RWPE2 (cell line): ENCODE measurements around the gene PGA4.

ENCODE experiments used
- ATAC-seq: fragments of 200-7000 bp; cut with Tn5 transposase; 3 replicates; pipeline ENCODE4 v1.9.1; 2021; ENCODE audit warnings: low read depth
- DNase-seq: peaks from one replicate; pipeline ENCODE4 v3.0.0-alpha.2; 2020; ENCODE audit warnings: low spot score
- H3K27ac ChIP-seq: fragments of 450-650 bp; 2 replicates; pipeline ENCODE4 v1.5.1; 2017; ENCODE audit warnings: mild to moderate bottlenecking; ENCODE audit not compliant: poor library complexity, severe bottlenecking
- H3K27me3 ChIP-seq: fragments of 250-450 bp; sonication (Bioruptor Pico); 2 replicates; pipeline ENCODE4 v1.5.1; 2021; ENCODE audit warnings: mild to moderate bottlenecking, moderate library complexity; ENCODE audit not compliant: insufficient read depth, poor library complexity, severe bottlenecking
- H3K36me3 ChIP-seq: fragments of 250-450 bp; sonication (Bioruptor Pico); 2 replicates; pipeline ENCODE4 v1.5.1; 2020; ENCODE audit warnings: low read depth, mild to moderate bottlenecking, moderate library complexity
- H3K4me1 ChIP-seq: fragments of 250-450 bp; sonication (Bioruptor Pico); 2 replicates; pipeline ENCODE4 v1.5.1; 2021; ENCODE audit warnings: mild to moderate bottlenecking, moderate library complexity; ENCODE audit not compliant: insufficient read depth, poor library complexity, severe bottlenecking
- H3K4me3 ChIP-seq: fragments of 250-450 bp; sonication (Bioruptor Pico); 2 replicates; pipeline ENCODE4 v1.5.1; 2021; ENCODE audit warnings: mild to moderate bottlenecking, moderate library complexity; ENCODE audit not compliant: severe bottlenecking
- H3K9me3 ChIP-seq: fragments of 250-450 bp; sonication (Bioruptor Pico); 2 replicates; pipeline ENCODE4 v1.5.1; 2021; ENCODE audit warnings: mild to moderate bottlenecking, moderate library complexity; ENCODE audit not compliant: severe bottlenecking
- CTCF ChIP-seq: fragments of 450-650 bp; IDR thresholded peaks from one replicate; pipeline ENCODE4 v1.5.1; 2017; ENCODE audit warnings: mild to moderate bottlenecking, moderate library complexity; ENCODE audit not compliant: poor library complexity, severe bottlenecking

PGA4 gene

DNA sequence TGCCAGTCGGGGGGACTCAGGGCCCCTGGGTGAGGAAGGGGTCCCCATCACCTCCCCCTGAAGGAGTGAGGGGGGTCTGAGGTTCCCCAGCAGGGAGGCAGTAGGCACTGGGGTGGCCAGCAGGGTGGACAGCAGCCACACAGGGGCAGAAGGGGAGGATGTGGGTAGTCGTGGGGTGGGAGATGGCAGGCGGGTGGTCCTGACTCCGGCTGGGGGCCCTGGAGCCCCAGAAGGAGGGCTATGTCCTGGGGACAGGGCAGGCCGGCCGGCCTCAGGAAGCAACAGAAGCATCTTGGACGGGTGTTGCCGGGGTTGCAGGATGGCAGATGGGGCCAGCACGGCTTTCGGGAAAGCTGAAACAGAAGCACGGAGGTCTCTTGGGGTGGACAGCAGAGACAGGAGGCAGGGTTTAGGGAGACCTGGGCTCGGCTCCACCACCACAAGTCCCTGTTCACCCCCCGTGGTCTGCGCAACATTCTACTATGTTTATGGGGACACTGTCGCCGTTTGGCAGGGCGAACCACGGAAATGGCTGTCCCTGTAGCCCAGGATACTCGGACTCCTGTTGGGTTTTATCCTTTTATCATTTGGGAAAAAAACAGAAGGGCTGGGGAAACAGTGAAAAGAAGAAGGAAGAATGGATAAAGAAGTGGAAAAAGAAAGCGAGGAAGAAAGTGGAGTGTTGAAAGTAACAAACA is 58.9 kb downstream of the PGA4 start:
- H3K27ac ChIP-seq = no peak overlapping the region
- no peaks in the 10 kb centered on the region for H3K9me3 ChIP-seq
- TF ChIP-seq CTCF = no peak
- H3K4me1 ChIP-seq = peaks cover 6% of the 10 kb centered on the region
- H3K27me3 ChIP-seq = no peaks in the 10 kb centered on the region
- no peak overlapping the region for H3K4me3 ChIP-seq
- H3K36me3 ChIP-seq = no peaks in the 10 kb centered on the region
- DNase-seq = no peak
- ATAC-seq = no peak
